GM23338 (cell line): ENCODE measurements around the gene CBX6. TPM values are rescaled to one million over a fixed set of nuclear protein-coding genes. Genes with fewer than 3 reads are reported as not detected.

Experiments
- ATAC-seq: fragments of 200-7000 bp; cut with Tn5 transposase; 3 replicates; pipeline ENCODE4 v1.9.1; 2020
- DNase-seq: peaks from one replicate; pipeline ENCODE4 v3.0.0-alpha.2; 2015; ENCODE audit warnings: low spot score
- H2AFZ ChIP-seq: fragments of 200-600 bp; sonication (generic); 2 replicates; pipeline ENCODE4 v1.8.0; 2016; ENCODE audit warnings: antibody characterized with exemption, mild to moderate bottlenecking, moderate library complexity
- H3F3A ChIP-seq: fragments of 200-600 bp; sonication (generic); replicated peaks from 2 replicates; pipeline ENCODE4 v1.8.0; 2017; ENCODE audit warnings: antibody characterized with exemption, mixed run types, low read depth
- H3K27ac ChIP-seq: fragments of 200-600 bp; sonication (generic); 2 replicates; pipeline ENCODE4 v1.6.1; 2016; ENCODE audit warnings: low read depth
- H3K27me3 ChIP-seq: fragments of 200-600 bp; sonication (generic); 2 replicates; pipeline ENCODE4 v1.8.0; 2016; ENCODE audit warnings: mild to moderate bottlenecking, mixed run types, moderate library complexity; ENCODE audit not compliant: insufficient read depth
- H3K36me3 ChIP-seq: fragments of 200-600 bp; sonication (generic); 2 replicates; pipeline ENCODE4 v1.8.0; 2016; ENCODE audit warnings: mild to moderate bottlenecking; ENCODE audit not compliant: insufficient read depth
- H3K4me1 ChIP-seq: fragments of 200-600 bp; sonication (generic); 2 replicates; pipeline ENCODE4 v1.8.0; 2016; ENCODE audit warnings: mild to moderate bottlenecking, moderate library complexity; ENCODE audit not compliant: insufficient read depth
- H3K4me2 ChIP-seq: fragments of 200-600 bp; sonication (generic); 2 replicates; pipeline ENCODE4 v1.7.1; 2017; ENCODE audit warnings: mixed run types
- H3K4me3 ChIP-seq: fragments of 200-600 bp; sonication (generic); 2 replicates; pipeline ENCODE4 v1.6.1; 2016; ENCODE audit warnings: mixed run types
- H3K79me2 ChIP-seq: fragments of 200-600 bp; sonication (generic); replicated peaks from 2 replicates; pipeline ENCODE4 v1.8.0; 2017; ENCODE audit warnings: mild to moderate bottlenecking; ENCODE audit not compliant: insufficient read depth
- H3K9me2 ChIP-seq: fragments of 200-600 bp; sonication (generic); 2 replicates; pipeline ENCODE4 v1.8.0; 2017; ENCODE audit not compliant: insufficient read depth
- H4K20me1 ChIP-seq: fragments of 200-600 bp; sonication (generic); replicated peaks from 2 replicates; pipeline ENCODE4 v1.8.0; 2017; ENCODE audit warnings: mild to moderate bottlenecking; ENCODE audit not compliant: insufficient read depth
- H3K27ac Mint-ChIP-seq: 2 replicates; pipeline ENCODE4 v1.8.0; 2020; ENCODE audit warnings: inconsistent platforms, mild to moderate bottlenecking, moderate library complexity, mixed read lengths
- H3K27me3 Mint-ChIP-seq: 3 replicates; pipeline ENCODE4 v1.8.0; 2022; ENCODE audit warnings: low read depth, mild to moderate bottlenecking, moderate library complexity, mixed read lengths, inconsistent platforms; ENCODE audit not compliant: insufficient read depth, poor library complexity
- H3K36me3 Mint-ChIP-seq: 3 replicates; pipeline ENCODE4 v1.8.0; 2021; ENCODE audit warnings: low read depth, mild to moderate bottlenecking, inconsistent platforms, moderate library complexity, mixed read lengths
- H3K4me1 Mint-ChIP-seq: 3 replicates; pipeline ENCODE4 v1.8.0; 2020; ENCODE audit warnings: mild to moderate bottlenecking, inconsistent platforms, mixed read lengths
- H3K4me3 Mint-ChIP-seq: 3 replicates; pipeline ENCODE4 v1.8.0; 2021; ENCODE audit warnings: moderate library complexity, mild to moderate bottlenecking, inconsistent platforms, mixed read lengths
- H3K9me3 Mint-ChIP-seq: 3 replicates; pipeline ENCODE4 v1.8.0; 2020; ENCODE audit warnings: moderate library complexity, mild to moderate bottlenecking, inconsistent platforms, mixed read lengths
- CREB1 ChIP-seq: fragments of 250-450 bp; sonication (Bioruptor Pico); IDR thresholded peaks from 2 replicates; pipeline ENCODE4 v1.5.0; 2020; ENCODE audit warnings: low read depth, mild to moderate bottlenecking, moderate library complexity
- EZH2 ChIP-seq: fragments of 200-600 bp; sonication (generic); IDR thresholded peaks from one replicate; pipeline ENCODE4 v1.8.0; 2017; ENCODE audit warnings: antibody characterized with exemption, mild to moderate bottlenecking, low read depth; ENCODE audit not compliant: unreplicated experiment
- JUNB ChIP-seq: IDR thresholded peaks from one replicate; pipeline ENCODE4 v1.6.1; 2016; ENCODE audit warnings: antibody characterized with exemption; ENCODE audit not compliant: unreplicated experiment
- NANOG ChIP-seq: IDR thresholded peaks from 2 replicates; pipeline ENCODE4 v1.6.1; 2016; ENCODE audit warnings: antibody characterized with exemption, borderline replicate concordance
- POLR2AphosphoS5 ChIP-seq: IDR thresholded peaks from 2 replicates; pipeline ENCODE4 v1.6.1; 2016; ENCODE audit warnings: antibody characterized with exemption, low read depth
- STAT1 ChIP-seq: IDR thresholded peaks from one replicate; pipeline ENCODE4 v1.6.1; 2016; ENCODE audit warnings: antibody characterized with exemption; ENCODE audit not compliant: unreplicated experiment
- ZNF114 ChIP-seq: fragments of 250-450 bp; sonication (Bioruptor Pico); IDR thresholded peaks from 2 replicates; pipeline ENCODE4 v1.5.0; 2020; ENCODE audit warnings: mild to moderate bottlenecking, moderate library complexity
- ZNF331 ChIP-seq: fragments of 250-450 bp; sonication (Bioruptor Pico); IDR thresholded peaks from 2 replicates; pipeline ENCODE4 v1.5.0; 2020; ENCODE audit warnings: low read depth, mild to moderate bottlenecking, moderate library complexity
- polyA plus RNA-seq: library from polyadenylated mRNA; unstranded; fragments of >200 nt; fragmentation: Nextera tagmentation; extraction: Ambion mirVana; gene quantifications from 2 replicates; pipeline ENCODE4 v1.2.1, GENCODE V29; 2016
- total RNA-seq: library from RNA; depleted of rRNA; stranded (reverse); fragments of >200 nt; shearing (Covaris generic); gene quantifications from 2 replicates; pipeline ENCODE4 v1.2.3, GENCODE V29; 2014
- TF ChIP-seq, protein P1 (sequence below), 2 experiments: fragments of 200-600 bp in 1 of 2; sonication (generic) in 1 of 2; conservative IDR thresholded peaks; 2 replicates each; pipeline versions ENCODE4 v1.5.1 to v1.6.1; 2016 to 2017; ENCODE audit warnings: antibody characterized with exemption in 2 of 2, low read depth in 2 of 2, mild to moderate bottlenecking in 2 of 2, moderate library complexity in 1 of 2
- TF ChIP-seq, protein P2 (sequence below): IDR thresholded peaks from one replicate; pipeline ENCODE4 v1.6.1; 2018; ENCODE audit warnings: antibody characterized with exemption; ENCODE audit not compliant: unreplicated experiment
- TF ChIP-seq, protein P3 (sequence below): fragments of 250-450 bp; sonication (Bioruptor Pico); IDR thresholded peaks from 2 replicates; pipeline ENCODE4 v1.5.0; 2020; ENCODE audit warnings: mild to moderate bottlenecking, moderate library complexity
- TF ChIP-seq, protein P4 (sequence below): IDR thresholded peaks from 2 replicates; pipeline ENCODE4 v1.6.1; 2016; ENCODE audit warnings: antibody characterized with exemption

The CBX6 gene
- total and polyA plus RNA-seq, 2 experiments from 2014 or later, result 18.5 to 23.0 TPM

DNA sequence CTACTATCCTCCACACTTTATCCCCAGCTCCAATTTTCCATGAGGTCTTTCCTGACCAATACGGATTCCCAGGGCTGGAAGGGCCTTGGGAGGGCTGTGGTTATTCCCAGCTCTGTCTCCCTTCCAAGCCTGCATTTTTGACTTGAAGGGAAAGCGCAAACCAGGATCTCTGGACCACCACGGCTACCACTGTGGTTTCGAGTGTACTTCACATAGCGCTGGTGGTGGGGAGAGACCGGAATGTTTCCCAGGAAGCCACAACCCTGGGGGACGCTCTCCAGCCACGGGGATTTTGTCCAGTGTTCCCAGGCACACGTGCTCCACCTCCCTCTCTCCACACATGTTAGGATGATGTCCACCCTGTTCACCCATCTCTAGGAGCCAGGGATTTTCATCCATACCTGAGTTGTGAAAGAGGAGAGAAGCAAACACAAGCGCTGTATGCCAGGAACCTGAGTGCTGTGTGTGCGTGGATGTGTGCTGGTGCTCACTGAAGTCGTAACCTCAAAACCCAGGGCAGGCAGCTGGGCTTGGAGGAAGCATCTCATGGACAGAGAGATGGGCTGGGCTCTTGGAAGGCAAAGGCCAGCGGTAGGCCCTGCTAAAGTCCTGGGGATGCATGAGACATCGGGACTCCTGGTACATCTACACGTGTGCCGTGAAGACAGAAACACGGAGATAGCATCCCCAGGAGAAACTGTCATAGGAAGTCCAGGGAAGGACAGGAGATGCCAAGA is 26.8 kb downstream of the CBX6 start:
- H3K36me3 Mint-ChIP-seq, result no peaks in the 10 kb centered on the region; the same call in 2 of the 3 replicates
- Histone ChIP-seq H4K20me1 (peaks cover 4% of the 10 kb centered on the region; the same call in 1 of the 2 replicates), H2AFZ (no peak overlapping the region), H3K9me2 (no peaks in the 10 kb centered on the region), H3K27ac (no peak overlapping the region), H3K36me3 (no peaks in the 10 kb centered on the region), H3K4me3 (no peak overlapping the region), H3K4me1 (0 out of 2 replicates have a peak, but pooled peaks cover 7% of the 10 kb centered on the region), H3F3A (no peaks in the 10 kb centered on the region), H3K4me2 (no peak overlapping the region), H3K27me3 (peaks cover 52% of the 10 kb centered on the region), H3K79me2 (no peaks in the 10 kb centered on the region)
- H3K4me1 Mint-ChIP-seq, result peaks cover 17% of the 10 kb centered on the region
- no peak overlapping the region for H3K27ac Mint-ChIP-seq
- H3K27me3 Mint-ChIP-seq, result peaks cover 43% of the 10 kb centered on the region
- DNase-seq (no peak), ATAC-seq (no peak)
- peak overlapping the region; percentile 42; the same call in 2 of the 3 replicates for H3K4me3 Mint-ChIP-seq
- no peaks in the 10 kb centered on the region for H3K9me3 Mint-ChIP-seq
- TF ChIP-seq ZNF114, result no peak
- TF ChIP-seq JUNB, result no peak
- TF ChIP-seq, protein P1, sequence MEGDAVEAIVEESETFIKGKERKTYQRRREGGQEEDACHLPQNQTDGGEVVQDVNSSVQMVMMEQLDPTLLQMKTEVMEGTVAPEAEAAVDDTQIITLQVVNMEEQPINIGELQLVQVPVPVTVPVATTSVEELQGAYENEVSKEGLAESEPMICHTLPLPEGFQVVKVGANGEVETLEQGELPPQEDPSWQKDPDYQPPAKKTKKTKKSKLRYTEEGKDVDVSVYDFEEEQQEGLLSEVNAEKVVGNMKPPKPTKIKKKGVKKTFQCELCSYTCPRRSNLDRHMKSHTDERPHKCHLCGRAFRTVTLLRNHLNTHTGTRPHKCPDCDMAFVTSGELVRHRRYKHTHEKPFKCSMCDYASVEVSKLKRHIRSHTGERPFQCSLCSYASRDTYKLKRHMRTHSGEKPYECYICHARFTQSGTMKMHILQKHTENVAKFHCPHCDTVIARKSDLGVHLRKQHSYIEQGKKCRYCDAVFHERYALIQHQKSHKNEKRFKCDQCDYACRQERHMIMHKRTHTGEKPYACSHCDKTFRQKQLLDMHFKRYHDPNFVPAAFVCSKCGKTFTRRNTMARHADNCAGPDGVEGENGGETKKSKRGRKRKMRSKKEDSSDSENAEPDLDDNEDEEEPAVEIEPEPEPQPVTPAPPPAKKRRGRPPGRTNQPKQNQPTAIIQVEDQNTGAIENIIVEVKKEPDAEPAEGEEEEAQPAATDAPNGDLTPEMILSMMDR (conservative IDR thresholded peaks at IDR 0.05; ENCODE audit: low read depth in 2 of 2), result no peak
- TF ChIP-seq POLR2AphosphoS5, result no peak
- TF ChIP-seq EZH2, result no peak
- no peak for TF ChIP-seq CREB1 (CRISPR knock-in tag)
- TF ChIP-seq, protein P2, sequence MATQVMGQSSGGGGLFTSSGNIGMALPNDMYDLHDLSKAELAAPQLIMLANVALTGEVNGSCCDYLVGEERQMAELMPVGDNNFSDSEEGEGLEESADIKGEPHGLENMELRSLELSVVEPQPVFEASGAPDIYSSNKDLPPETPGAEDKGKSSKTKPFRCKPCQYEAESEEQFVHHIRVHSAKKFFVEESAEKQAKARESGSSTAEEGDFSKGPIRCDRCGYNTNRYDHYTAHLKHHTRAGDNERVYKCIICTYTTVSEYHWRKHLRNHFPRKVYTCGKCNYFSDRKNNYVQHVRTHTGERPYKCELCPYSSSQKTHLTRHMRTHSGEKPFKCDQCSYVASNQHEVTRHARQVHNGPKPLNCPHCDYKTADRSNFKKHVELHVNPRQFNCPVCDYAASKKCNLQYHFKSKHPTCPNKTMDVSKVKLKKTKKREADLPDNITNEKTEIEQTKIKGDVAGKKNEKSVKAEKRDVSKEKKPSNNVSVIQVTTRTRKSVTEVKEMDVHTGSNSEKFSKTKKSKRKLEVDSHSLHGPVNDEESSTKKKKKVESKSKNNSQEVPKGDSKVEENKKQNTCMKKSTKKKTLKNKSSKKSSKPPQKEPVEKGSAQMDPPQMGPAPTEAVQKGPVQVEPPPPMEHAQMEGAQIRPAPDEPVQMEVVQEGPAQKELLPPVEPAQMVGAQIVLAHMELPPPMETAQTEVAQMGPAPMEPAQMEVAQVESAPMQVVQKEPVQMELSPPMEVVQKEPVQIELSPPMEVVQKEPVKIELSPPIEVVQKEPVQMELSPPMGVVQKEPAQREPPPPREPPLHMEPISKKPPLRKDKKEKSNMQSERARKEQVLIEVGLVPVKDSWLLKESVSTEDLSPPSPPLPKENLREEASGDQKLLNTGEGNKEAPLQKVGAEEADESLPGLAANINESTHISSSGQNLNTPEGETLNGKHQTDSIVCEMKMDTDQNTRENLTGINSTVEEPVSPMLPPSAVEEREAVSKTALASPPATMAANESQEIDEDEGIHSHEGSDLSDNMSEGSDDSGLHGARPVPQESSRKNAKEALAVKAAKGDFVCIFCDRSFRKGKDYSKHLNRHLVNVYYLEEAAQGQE, result no peak
- TF ChIP-seq STAT1, result no peak
- TF ChIP-seq, protein P3, sequence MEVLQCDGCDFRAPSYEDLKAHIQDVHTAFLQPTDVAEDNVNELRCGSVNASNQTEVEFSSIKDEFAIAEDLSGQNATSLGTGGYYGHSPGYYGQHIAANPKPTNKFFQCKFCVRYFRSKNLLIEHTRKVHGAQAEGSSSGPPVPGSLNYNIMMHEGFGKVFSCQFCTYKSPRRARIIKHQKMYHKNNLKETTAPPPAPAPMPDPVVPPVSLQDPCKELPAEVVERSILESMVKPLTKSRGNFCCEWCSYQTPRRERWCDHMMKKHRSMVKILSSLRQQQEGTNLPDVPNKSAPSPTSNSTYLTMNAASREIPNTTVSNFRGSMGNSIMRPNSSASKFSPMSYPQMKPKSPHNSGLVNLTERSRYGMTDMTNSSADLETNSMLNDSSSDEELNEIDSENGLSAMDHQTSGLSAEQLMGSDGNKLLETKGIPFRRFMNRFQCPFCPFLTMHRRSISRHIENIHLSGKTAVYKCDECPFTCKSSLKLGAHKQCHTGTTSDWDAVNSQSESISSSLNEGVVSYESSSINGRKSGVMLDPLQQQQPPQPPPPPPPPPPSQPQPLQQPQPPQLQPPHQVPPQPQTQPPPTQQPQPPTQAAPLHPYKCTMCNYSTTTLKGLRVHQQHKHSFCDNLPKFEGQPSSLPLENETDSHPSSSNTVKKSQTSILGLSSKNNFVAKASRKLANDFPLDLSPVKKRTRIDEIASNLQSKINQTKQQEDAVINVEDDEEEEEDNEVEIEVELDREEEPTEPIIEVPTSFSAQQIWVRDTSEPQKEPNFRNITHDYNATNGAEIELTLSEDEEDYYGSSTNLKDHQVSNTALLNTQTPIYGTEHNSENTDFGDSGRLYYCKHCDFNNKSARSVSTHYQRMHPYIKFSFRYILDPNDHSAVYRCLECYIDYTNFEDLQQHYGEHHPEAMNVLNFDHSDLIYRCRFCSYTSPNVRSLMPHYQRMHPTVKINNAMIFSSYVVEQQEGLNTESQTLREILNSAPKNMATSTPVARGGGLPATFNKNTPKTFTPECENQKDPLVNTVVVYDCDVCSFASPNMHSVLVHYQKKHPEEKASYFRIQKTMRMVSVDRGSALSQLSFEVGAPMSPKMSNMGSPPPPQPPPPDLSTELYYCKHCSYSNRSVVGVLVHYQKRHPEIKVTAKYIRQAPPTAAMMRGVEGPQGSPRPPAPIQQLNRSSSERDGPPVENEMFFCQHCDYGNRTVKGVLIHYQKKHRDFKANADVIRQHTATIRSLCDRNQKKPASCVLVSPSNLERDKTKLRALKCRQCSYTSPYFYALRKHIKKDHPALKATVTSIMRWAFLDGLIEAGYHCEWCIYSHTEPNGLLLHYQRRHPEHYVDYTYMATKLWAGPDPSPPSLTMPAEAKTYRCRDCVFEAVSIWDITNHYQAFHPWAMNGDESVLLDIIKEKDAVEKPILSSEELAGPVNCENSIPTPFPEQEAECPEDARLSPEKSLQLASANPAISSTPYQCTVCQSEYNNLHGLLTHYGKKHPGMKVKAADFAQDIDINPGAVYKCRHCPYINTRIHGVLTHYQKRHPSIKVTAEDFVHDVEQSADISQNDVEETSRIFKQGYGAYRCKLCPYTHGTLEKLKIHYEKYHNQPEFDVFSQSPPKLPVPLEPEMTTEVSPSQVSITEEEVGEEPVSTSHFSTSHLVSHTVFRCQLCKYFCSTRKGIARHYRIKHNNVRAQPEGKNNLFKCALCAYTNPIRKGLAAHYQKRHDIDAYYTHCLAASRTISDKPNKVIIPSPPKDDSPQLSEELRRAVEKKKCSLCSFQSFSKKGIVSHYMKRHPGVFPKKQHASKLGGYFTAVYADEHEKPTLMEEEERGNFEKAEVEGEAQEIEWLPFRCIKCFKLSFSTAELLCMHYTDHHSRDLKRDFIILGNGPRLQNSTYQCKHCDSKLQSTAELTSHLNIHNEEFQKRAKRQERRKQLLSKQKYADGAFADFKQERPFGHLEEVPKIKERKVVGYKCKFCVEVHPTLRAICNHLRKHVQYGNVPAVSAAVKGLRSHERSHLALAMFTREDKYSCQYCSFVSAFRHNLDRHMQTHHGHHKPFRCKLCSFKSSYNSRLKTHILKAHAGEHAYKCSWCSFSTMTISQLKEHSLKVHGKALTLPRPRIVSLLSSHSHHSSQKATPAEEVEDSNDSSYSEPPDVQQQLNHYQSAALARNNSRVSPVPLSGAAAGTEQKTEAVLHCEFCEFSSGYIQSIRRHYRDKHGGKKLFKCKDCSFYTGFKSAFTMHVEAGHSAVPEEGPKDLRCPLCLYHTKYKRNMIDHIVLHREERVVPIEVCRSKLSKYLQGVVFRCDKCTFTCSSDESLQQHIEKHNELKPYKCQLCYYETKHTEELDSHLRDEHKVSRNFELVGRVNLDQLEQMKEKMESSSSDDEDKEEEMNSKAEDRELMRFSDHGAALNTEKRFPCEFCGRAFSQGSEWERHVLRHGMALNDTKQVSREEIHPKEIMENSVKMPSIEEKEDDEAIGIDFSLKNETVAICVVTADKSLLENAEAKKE (CRISPR knock-in tag), result no peak
- TF ChIP-seq NANOG, result no peak
- TF ChIP-seq, protein P4, sequence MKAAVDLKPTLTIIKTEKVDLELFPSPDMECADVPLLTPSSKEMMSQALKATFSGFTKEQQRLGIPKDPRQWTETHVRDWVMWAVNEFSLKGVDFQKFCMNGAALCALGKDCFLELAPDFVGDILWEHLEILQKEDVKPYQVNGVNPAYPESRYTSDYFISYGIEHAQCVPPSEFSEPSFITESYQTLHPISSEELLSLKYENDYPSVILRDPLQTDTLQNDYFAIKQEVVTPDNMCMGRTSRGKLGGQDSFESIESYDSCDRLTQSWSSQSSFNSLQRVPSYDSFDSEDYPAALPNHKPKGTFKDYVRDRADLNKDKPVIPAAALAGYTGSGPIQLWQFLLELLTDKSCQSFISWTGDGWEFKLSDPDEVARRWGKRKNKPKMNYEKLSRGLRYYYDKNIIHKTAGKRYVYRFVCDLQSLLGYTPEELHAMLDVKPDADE, result no peak
- TF ChIP-seq ZNF331 (CRISPR knock-in tag), result no peak
